MM.1S (cell line): ENCODE results near the gene CACNB4.

ENCODE experiments used
- CTCF ChIP-seq: fragments of 300-600 bp; sonication (generic); IDR thresholded peaks from 2 replicates; pipeline ENCODE4 v1.5.1; 2016; ENCODE audit warnings: antibody characterized with exemption, low read length, mixed read lengths
- EZH2 ChIP-seq: fragments of 300-600 bp; sonication (generic); optimal IDR thresholded peaks from 2 replicates; pipeline ENCODE3; 2017; ENCODE audit warnings: low read depth, mild to moderate bottlenecking, antibody characterized with exemption, low read length, mixed read lengths

- TF ChIP-seq CTCF: no peak
- TF ChIP-seq EZH2: no peak
Measured at GRCh38 chr2:152022090-152022489, 76.8 kb downstream of the CACNB4 start.
